Activated T-helper 1 cell treated with anti-CD3 and anti-CD28 coated beads, Interleukin-2, amount 50 U/mL, for 16 hours (primary cell): ENCODE results near the gene FAM9B.

Experiments
- DNase-seq, 2 donors: peaks; one replicate each; pipeline ENCODE4 v3.0.0-alpha.2; 2020; ENCODE audit warnings: low read depth in 1 of 2, low spot score in 1 of 2

The FAM9B gene

DNA sequence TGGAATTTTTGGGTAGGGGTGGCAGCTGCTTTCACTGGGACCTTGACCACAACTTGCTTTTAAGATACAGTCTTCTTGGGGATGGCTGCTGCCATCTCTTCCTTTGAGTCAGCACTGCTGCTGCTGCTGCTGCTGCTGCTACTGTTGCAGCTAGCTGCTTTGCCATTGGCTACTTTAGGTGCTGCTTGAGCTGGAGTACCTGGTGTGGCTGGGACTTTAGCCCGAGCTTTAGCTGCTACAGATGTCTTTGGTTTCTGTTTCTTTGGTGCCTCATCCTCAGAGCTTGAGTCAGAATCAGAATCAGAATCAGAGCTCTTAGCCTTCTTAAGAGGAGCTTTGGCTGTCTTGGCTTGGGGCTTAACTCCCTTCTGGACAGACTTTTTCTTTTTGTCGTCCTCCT is 52.2 kb downstream of the FAM9B start:
- DNase-seq, result no peak

DNA sequence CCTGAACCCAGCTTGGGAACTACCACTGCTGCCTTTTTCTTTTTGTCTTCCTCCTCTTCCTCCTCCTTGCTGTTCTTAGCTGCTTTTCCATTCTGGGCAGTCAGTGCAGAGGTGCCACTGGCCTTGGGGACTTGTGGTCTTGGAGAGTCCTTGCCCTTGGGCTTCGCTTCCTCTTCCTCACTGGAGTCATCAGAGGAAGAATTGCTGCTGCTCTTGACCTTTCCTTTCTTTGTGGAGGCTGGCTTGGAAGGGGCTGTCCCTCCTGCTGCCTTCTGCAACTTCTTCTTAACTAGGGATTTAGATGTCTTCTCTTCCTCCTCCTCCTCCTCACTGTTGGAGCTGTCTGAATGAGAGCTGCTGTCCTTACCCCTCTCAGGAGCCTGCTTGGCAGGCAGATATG is 53.2 kb downstream of the FAM9B start:
- DNase-seq, result no peak
